Smooth muscle cell (in vitro differentiated cells): ENCODE results near the gene SNAI1. TPM values are rescaled to one million over a fixed set of nuclear protein-coding genes. Genes with fewer than 3 reads are reported as not detected.

Source experiments
- DNase-seq: peaks from one replicate; lab custom pipeline; 2025; ENCODE audit not compliant: unreplicated experiment; lab: John Stamatoyannopoulos, UW
- H2AFZ ChIP-seq: fragments of 200-600 bp; sonication (generic); 2 replicates; pipeline ENCODE4 v1.6.0; 2016; ENCODE audit warnings: antibody characterized with exemption, low read depth, mild to moderate bottlenecking
- H3F3A ChIP-seq: fragments of 200-600 bp; sonication (generic); 2 replicates; pipeline ENCODE4 v1.6.0; 2017; ENCODE audit warnings: antibody characterized with exemption, low read depth
- H3K27ac ChIP-seq: fragments of 200-600 bp; sonication (generic); 2 replicates; pipeline ENCODE4 v1.5.1; 2016; ENCODE audit warnings: low read depth, mild to moderate bottlenecking
- H3K27me3 ChIP-seq: fragments of 200-600 bp; sonication (generic); 2 replicates; pipeline ENCODE4 v1.6.1; 2016; ENCODE audit warnings: low read depth, mild to moderate bottlenecking
- H3K36me3 ChIP-seq: fragments of 200-600 bp; sonication (generic); 2 replicates; pipeline ENCODE4 v1.5.1; 2016; ENCODE audit warnings: low read depth
- H3K4me1 ChIP-seq: fragments of 200-600 bp; sonication (generic); 2 replicates; pipeline ENCODE4 v1.5.1; 2016; ENCODE audit warnings: low read depth
- H3K4me2 ChIP-seq: fragments of 200-600 bp; sonication (generic); 2 replicates; pipeline ENCODE4 v1.6.0; 2016; ENCODE audit warnings: mild to moderate bottlenecking
- H3K4me3 ChIP-seq: fragments of 200-600 bp; sonication (generic); 2 replicates; pipeline ENCODE4 v1.5.1; 2016; ENCODE audit warnings: mild to moderate bottlenecking
- H3K79me2 ChIP-seq: fragments of 200-600 bp; sonication (generic); 2 replicates; pipeline ENCODE4 v1.6.0; 2016; ENCODE audit warnings: low read depth, mild to moderate bottlenecking
- H3K9ac ChIP-seq: fragments of 200-600 bp; sonication (generic); 2 replicates; pipeline ENCODE4 v1.6.0; 2016; ENCODE audit warnings: low read depth
- H3K9me3 ChIP-seq: fragments of 200-600 bp; sonication (generic); replicated peaks from 2 replicates; pipeline ENCODE4 v1.5.1; 2016; ENCODE audit warnings: low read depth
- H4K20me1 ChIP-seq: fragments of 200-600 bp; sonication (generic); 2 replicates; pipeline ENCODE4 v1.6.0; 2016; ENCODE audit warnings: low read depth
- WGBS: methylation state at CpG from one replicate; pipeline ENCODE4 v1.1.7; 2016; ENCODE audit warnings: low lambda C conversion rate; 5-methylcytosine and 5-hydroxymethylcytosine counted together
- polyA plus RNA-seq: library from polyadenylated mRNA; unstranded; fragments of >200 nt; fragmentation: Nextera tagmentation; extraction: Ambion mirVana; gene quantifications from 2 replicates; pipeline ENCODE4 v1.2.1, GENCODE V29; 2016
- total RNA-seq: library from RNA; depleted of rRNA; stranded (reverse); fragments of >200 nt; gene quantifications from 2 replicates; pipeline ENCODE4 v1.2.3, GENCODE V29; 2014
- TF ChIP-seq, protein P1 (sequence below): fragments of 200-600 bp; sonication (generic); IDR thresholded peaks from 2 replicates; pipeline ENCODE4 v1.5.1; 2017; ENCODE audit warnings: borderline replicate concordance, mild to moderate bottlenecking, antibody characterized with exemption; ENCODE audit not compliant: insufficient read depth, poor library complexity, severe bottlenecking

Gene SNAI1
- total and polyA plus RNA-seq, 2 experiments from 2014 or later, result 3.7 to 20.7 TPM

DNA sequence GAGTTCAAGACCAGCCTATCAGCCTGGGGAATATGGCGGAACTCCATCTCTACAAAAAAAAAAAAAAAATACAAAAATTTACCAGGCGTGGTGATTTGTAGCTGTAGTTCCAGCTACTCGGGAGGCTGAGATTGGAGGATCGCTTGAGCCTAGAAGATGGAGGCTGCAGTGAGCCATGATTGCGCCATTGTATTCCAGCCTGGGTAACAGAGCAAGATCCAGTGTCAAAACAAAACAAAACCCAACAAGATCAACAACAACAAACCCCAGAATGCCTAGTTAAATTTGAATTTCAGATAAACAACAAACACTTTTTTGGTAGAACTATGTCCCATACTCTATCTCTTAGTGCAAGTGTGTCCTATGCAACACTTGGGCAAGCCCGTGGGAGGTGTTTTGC is 39.9 kb downstream of the SNAI1 start:
- no peak overlapping the region for H3K27ac ChIP-seq
- H3K4me2 ChIP-seq, result no peak overlapping the region
- H3K9ac ChIP-seq, result no peak overlapping the region
- WGBS, result 93% methylated on average over 6 of the region's 6 CpGs
- no peaks in the 10 kb centered on the region for H3F3A ChIP-seq
- no peaks in the 10 kb centered on the region for H3K79me2 ChIP-seq
- no peaks in the 10 kb centered on the region for H3K4me1 ChIP-seq
- H2AFZ ChIP-seq, result no peak overlapping the region
- H3K4me3 ChIP-seq, result no peak overlapping the region
- no peaks in the 10 kb centered on the region for H4K20me1 ChIP-seq
- no peaks in the 10 kb centered on the region for H3K27me3 ChIP-seq
- no peaks in the 10 kb centered on the region for H3K36me3 ChIP-seq
- no peak for DNase-seq
- H3K9me3 ChIP-seq, result no peaks in the 10 kb centered on the region
- TF ChIP-seq, protein P1, sequence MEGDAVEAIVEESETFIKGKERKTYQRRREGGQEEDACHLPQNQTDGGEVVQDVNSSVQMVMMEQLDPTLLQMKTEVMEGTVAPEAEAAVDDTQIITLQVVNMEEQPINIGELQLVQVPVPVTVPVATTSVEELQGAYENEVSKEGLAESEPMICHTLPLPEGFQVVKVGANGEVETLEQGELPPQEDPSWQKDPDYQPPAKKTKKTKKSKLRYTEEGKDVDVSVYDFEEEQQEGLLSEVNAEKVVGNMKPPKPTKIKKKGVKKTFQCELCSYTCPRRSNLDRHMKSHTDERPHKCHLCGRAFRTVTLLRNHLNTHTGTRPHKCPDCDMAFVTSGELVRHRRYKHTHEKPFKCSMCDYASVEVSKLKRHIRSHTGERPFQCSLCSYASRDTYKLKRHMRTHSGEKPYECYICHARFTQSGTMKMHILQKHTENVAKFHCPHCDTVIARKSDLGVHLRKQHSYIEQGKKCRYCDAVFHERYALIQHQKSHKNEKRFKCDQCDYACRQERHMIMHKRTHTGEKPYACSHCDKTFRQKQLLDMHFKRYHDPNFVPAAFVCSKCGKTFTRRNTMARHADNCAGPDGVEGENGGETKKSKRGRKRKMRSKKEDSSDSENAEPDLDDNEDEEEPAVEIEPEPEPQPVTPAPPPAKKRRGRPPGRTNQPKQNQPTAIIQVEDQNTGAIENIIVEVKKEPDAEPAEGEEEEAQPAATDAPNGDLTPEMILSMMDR, result no peak

DNA sequence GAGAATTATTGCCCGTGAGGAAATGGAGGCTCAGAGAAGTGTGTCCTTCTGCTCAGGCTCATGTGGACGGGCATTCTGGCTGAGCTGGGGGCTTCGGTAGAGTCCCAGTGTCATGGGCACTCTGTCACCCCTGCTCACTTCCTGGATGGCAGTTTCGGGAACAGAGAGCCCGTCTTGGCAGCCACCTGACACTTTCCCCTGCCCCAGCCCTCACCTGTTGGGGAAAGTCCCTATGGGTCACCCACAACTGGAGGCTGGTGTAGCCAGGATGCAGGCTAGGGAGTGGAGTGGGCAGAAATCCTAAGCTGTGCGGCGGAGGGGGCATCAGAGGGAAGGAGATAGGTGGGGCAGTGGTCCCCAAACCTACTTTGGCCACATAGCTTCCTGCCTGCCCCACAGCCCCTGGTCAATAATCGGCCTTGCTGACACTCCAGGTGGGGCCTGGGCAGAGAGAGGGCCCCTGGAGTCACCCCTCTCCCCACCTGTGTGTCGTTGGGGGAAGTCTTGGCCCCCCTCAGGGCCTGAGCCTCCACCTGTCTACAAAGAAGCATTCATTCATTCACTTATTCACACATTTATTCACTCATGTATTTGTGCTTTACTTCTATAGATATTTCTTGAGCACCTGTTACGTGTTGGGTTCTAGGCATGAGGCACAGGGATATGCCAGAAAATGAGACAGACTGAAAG is 40.5 kb downstream of the SNAI1 start:
- no peak overlapping the region for H3K27ac ChIP-seq
- 93% methylated on average over 10 of the region's 10 CpGs for WGBS
- H2AFZ ChIP-seq, result no peak overlapping the region

DNA sequence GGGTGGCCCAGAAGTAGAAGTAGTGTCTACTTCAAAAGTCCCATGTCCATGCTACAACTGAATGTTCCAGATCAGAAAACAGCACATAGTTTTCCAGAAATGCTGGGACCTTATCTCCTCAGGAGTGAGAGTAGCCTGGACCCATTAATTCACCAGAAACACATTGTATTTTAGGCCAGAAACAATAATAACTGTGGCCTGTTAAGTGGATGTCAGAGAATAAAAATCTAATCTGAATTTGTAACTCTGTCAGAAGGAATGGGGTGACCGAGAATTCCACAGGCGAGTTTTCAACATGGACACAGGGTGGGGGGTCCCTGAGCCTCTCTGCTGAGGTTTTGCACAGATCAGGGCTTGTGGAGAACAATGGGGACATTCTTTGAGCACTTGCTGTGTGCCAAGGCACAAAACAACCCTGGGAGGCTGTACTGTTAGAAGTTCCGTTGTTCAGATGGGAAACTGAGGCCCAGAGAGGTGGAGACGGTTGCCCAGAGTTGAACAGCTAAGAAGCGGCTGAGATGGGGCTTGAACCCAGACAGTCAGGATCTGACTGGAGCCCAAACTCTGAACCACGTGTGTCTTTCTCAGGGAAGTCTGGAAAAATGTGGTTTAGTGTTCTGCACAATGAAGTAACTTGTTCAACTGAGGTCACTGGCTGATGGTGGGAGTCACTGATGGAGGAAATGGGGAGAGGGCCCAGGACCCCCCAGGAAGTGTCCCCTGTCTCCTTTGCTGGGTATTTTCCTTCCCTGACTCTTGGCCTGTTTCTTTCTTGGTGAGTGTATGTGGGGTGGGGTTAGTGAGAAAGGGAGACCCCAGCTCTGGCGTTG is 44.2 kb downstream of the SNAI1 start:
- no peak overlapping the region for H3K9ac ChIP-seq

More for the DNA sequence above, 40.5 kb downstream of the SNAI1 start:
- H3K9me3 ChIP-seq, result no peaks in the 10 kb centered on the region
- H3K4me2 ChIP-seq, result no peak overlapping the region
- no peaks in the 10 kb centered on the region for H3K4me1 ChIP-seq
- TF ChIP-seq, protein P1, result no peak
- no peaks in the 10 kb centered on the region for H3K27me3 ChIP-seq
- no peaks in the 10 kb centered on the region for H4K20me1 ChIP-seq
- H3K4me3 ChIP-seq, result no peak overlapping the region
- no peak for DNase-seq
- no peaks in the 10 kb centered on the region for H3K79me2 ChIP-seq
- no peaks in the 10 kb centered on the region for H3K36me3 ChIP-seq
- no peaks in the 10 kb centered on the region for H3F3A ChIP-seq
- H3K9ac ChIP-seq, result no peak overlapping the region

More for the DNA sequence above, 44.2 kb downstream of the SNAI1 start:
- 81% methylated on average over 6 of the region's 7 CpGs for WGBS
- H4K20me1 ChIP-seq, result no peaks in the 10 kb centered on the region
- no peaks in the 10 kb centered on the region for H3K9me3 ChIP-seq
- DNase-seq, result no peak
- no peaks in the 10 kb centered on the region for H3K79me2 ChIP-seq
- no peaks in the 10 kb centered on the region for H3K4me1 ChIP-seq
- H2AFZ ChIP-seq, result peak overlapping the region; percentile 66
- no peak overlapping the region for H3K4me2 ChIP-seq
- H3K27me3 ChIP-seq, result no peaks in the 10 kb centered on the region
- no peak overlapping the region for H3K4me3 ChIP-seq
- peak overlapping the region; percentile 73 for H3K27ac ChIP-seq
- no peaks in the 10 kb centered on the region for H3K36me3 ChIP-seq
- peaks cover 16% of the 10 kb centered on the region for H3F3A ChIP-seq
- TF ChIP-seq, protein P1, result no peak
